ENCODE data around the gene SMIM35. TPM values are rescaled to one million over a fixed set of nuclear protein-coding genes. Genes with fewer than 3 reads are reported as not detected.

The SMIM35 gene
- total and polyA plus RNA-seq, 2 donors (not counting 3 experiments of a cell fraction or from before 2014, with no cell fraction given), result not detected

DNA sequence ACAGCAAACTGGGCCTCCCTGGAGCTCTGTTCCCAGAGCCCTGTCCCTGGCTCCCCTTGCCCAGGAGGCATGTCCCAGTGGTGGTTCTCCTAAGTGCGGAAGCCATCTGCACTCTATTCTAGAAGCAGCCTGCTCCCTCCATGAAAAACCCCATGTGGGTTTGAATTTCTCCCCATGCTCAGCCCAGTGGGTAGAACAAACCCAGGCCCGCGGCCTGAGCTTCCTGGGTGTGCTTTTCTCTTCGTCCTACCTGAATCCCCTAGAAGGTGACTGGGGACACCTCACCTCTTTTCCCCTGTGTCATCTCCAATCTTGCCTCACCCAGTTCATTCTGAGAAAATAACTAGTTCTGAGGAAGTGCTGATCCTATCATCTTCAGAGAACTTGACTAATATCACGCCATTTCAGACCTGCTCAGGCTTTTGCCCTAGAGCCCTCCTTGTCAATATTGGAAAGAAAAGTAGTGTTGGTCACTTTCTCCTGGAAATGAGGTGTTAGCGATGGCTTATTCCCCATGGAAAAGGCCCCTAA lies 84.7 kb downstream of the SMIM35 start:
- Histone ChIP-seq H4K20me1 (replicated peaks; ENCODE audit: control insufficient read depth, extremely low read depth, insufficient read depth, low read length) (no peaks in the 10 kb centered on the region), H3K36me3 (ENCODE audit: control insufficient read depth in 2 of 2, extremely low read depth in 1 of 2, insufficient read depth in 2 of 2, low read length in 2 of 2) (no peaks in the 10 kb centered on the region), H3K4me1 (ENCODE audit: control insufficient read depth, extremely low read depth, insufficient read depth, low read length) (no peaks in the 10 kb centered on the region), H3K4me3 (replicated peaks in 1 of 3; ENCODE audit: insufficient read depth in 1 of 3, low read depth in 1 of 3, low read length in 3 of 3) (no peak overlapping the region), H3K27ac (ENCODE audit: insufficient read depth, low read depth, low read length) (no peak overlapping the region), H3K9ac (replicated peaks; ENCODE audit: extremely low read depth, insufficient read depth, low read length) (no peak overlapping the region), H3K4me2 (ENCODE audit: insufficient read depth, low read length) (no peak overlapping the region), H3K9me3 (replicated peaks; ENCODE audit: control insufficient read depth, insufficient read depth, low read length) (no peaks in the 10 kb centered on the region), H3K27me3 (ENCODE audit: control insufficient read depth in 2 of 2, insufficient read depth in 2 of 2, low read length in 2 of 2) (no peaks in the 10 kb centered on the region), H2AFZ (ENCODE audit: low read depth, low read length) (no peak overlapping the region), H3K79me2 (ENCODE audit: control insufficient read depth, insufficient read depth, low read length) (no peaks in the 10 kb centered on the region), H3K9me1 (replicated peaks; ENCODE audit: control insufficient read depth, extremely low read depth, insufficient read depth, low read length) (no peaks in the 10 kb centered on the region)
- intact Hi-C loops (cut with micrococcal nuclease), result loop anchor here (10.0 kb wide), 1 partner anchor 63 kb away; no protein-coding TSS in a partner anchor
- ChIA-PET POLR2A (no interaction called here), CTCF (interaction anchor here (2.7 kb wide), 1 partner anchor 14 kb away, joined by 9 read pairs; no protein-coding TSS in a partner anchor)
- FAIRE-seq, result no peak
- no TSS peak for BruUV-seq (replicated peaks)
- TF ChIP-seq, protein P1, sequence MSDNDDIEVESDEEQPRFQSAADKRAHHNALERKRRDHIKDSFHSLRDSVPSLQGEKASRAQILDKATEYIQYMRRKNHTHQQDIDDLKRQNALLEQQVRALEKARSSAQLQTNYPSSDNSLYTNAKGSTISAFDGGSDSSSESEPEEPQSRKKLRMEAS (IDR thresholded peaks at IDR 0.05; ENCODE audit: insufficient read depth, insufficient read length), result no peak
- TF ChIP-seq POLR2A (IDR thresholded peaks at IDR 0.05; ENCODE audit: low read depth, low read length) (no peak), POLR2AphosphoS5 (IDR thresholded peaks at IDR 0.05; ENCODE audit: insufficient read depth, low read depth, low read length) (no peak), JUN (IDR thresholded peaks at IDR 0.05; ENCODE audit: borderline replicate concordance, insufficient read depth, insufficient read length, low read depth) (no peak), FOS (IDR thresholded peaks at IDR 0.05; ENCODE audit: borderline replicate concordance, insufficient read depth, low read length) (no peak), EZH2 (IDR thresholded peaks at IDR 0.05; ENCODE audit: borderline replicate concordance, low read depth, low read length, severe bottlenecking) (no peak), MYC (IDR thresholded peaks at IDR 0.05; ENCODE audit: low read depth, low read length) (no peak), GATA2 (IDR thresholded peaks at IDR 0.05; ENCODE audit: insufficient read depth, insufficient read length, low read depth, low read length) (no peak)
- TF ChIP-seq, protein P2, sequence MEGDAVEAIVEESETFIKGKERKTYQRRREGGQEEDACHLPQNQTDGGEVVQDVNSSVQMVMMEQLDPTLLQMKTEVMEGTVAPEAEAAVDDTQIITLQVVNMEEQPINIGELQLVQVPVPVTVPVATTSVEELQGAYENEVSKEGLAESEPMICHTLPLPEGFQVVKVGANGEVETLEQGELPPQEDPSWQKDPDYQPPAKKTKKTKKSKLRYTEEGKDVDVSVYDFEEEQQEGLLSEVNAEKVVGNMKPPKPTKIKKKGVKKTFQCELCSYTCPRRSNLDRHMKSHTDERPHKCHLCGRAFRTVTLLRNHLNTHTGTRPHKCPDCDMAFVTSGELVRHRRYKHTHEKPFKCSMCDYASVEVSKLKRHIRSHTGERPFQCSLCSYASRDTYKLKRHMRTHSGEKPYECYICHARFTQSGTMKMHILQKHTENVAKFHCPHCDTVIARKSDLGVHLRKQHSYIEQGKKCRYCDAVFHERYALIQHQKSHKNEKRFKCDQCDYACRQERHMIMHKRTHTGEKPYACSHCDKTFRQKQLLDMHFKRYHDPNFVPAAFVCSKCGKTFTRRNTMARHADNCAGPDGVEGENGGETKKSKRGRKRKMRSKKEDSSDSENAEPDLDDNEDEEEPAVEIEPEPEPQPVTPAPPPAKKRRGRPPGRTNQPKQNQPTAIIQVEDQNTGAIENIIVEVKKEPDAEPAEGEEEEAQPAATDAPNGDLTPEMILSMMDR (IDR thresholded peaks at IDR 0.05; ENCODE audit: extremely low read depth in 1 of 2, insufficient read depth in 1 of 2, low read depth in 1 of 2, low read length in 2 of 2), result no peak
- dilution Hi-C loops (cut with MboI; ENCODE audit: extremely low pct_ligation_motif_present, low sequenced_read_pairs), result no loop called here
- DNase-seq (ENCODE audit: low read depth, low spot score), result no peak

Data from endothelial cell of umbilical vein (primary cell).